H9 (cell line): ENCODE results near the gene GPRIN1. TPM values are rescaled to one million over a fixed set of nuclear protein-coding genes. Genes with fewer than 3 reads are reported as not detected.

ENCODE experiments used
- DNase-seq: peaks from one replicate; pipeline ENCODE4 v3.0.0-alpha.2; 2017
- H2AFZ ChIP-seq: one replicate; pipeline ENCODE4 v1.6.1; 2013; ENCODE audit warnings: mild to moderate bottlenecking, low read length, control low read depth, moderate library complexity
- H2AK5ac ChIP-seq: 2 replicates; pipeline ENCODE4 v1.6.1; 2013; ENCODE audit warnings: low read length, control low read depth, mixed read lengths; ENCODE audit not compliant: insufficient read length
- H2BK120ac ChIP-seq: one replicate; pipeline ENCODE4 v1.6.1; 2013; ENCODE audit warnings: low read depth, mild to moderate bottlenecking, low read length, control low read depth, inconsistent platforms; ENCODE audit not compliant: poor library complexity, severe bottlenecking
- H2BK12ac ChIP-seq: 2 replicates; pipeline ENCODE4 v1.6.1; 2013; ENCODE audit warnings: low read length, control low read depth, mixed read lengths, low read depth; ENCODE audit not compliant: insufficient read length
- H2BK15ac ChIP-seq: 2 replicates; pipeline ENCODE4 v1.6.1; 2013; ENCODE audit warnings: low read depth, low read length, control low read depth
- H2BK20ac ChIP-seq: one replicate; pipeline ENCODE4 v1.6.1; 2013; ENCODE audit warnings: low read depth, mild to moderate bottlenecking, low read length, control low read depth, inconsistent platforms; ENCODE audit not compliant: poor library complexity, severe bottlenecking
- H2BK5ac ChIP-seq: 2 replicates; pipeline ENCODE4 v1.6.1; 2013; ENCODE audit warnings: low read length, control low read depth, mixed read lengths; ENCODE audit not compliant: insufficient read length
- H3K14ac ChIP-seq: 2 replicates; pipeline ENCODE4 v1.6.1; 2013; ENCODE audit warnings: low read length, control low read depth; ENCODE audit not compliant: insufficient read depth
- H3K18ac ChIP-seq: 2 replicates; pipeline ENCODE4 v1.6.1; 2013; ENCODE audit warnings: low read depth, mild to moderate bottlenecking, mixed read lengths, low read length, control low read depth; ENCODE audit not compliant: insufficient read length
- H3K23ac ChIP-seq: 2 replicates; pipeline ENCODE4 v1.6.1; 2013; ENCODE audit warnings: low read length, control low read depth, mixed read lengths, low read depth; ENCODE audit not compliant: insufficient read length
- H3K23me2 ChIP-seq: 2 replicates; pipeline ENCODE4 v1.6.1; 2013; ENCODE audit warnings: low read depth, mild to moderate bottlenecking, mixed read lengths, low read length, control low read depth; ENCODE audit not compliant: insufficient read length, poor library complexity, severe bottlenecking
- H3K27ac ChIP-seq: 2 replicates; pipeline ENCODE4 v1.5.1; 2013; ENCODE audit warnings: low read length, control low read depth, mixed read lengths, low read depth; ENCODE audit not compliant: insufficient read length
- H3K27me3 ChIP-seq: 2 replicates; pipeline ENCODE4 v1.6.1; 2013; ENCODE audit warnings: low read length, control low read depth, inconsistent platforms; ENCODE audit not compliant: insufficient read depth
- H3K4ac ChIP-seq: 2 replicates; pipeline ENCODE4 v1.6.1; 2013; ENCODE audit warnings: low read depth, mild to moderate bottlenecking, control low read depth, inconsistent platforms, low read length, moderate library complexity
- H3K4me1 ChIP-seq: 2 replicates; pipeline ENCODE4 v1.6.1; 2013; ENCODE audit warnings: low read length, control low read depth, inconsistent platforms; ENCODE audit not compliant: insufficient read depth
- H3K4me2 ChIP-seq: 2 replicates; pipeline ENCODE4 v1.6.1; 2013; ENCODE audit warnings: low read length, control low read depth, mixed read lengths; ENCODE audit not compliant: insufficient read length, insufficient read depth
- H3K56ac ChIP-seq: 2 replicates; pipeline ENCODE4 v1.6.1; 2013; ENCODE audit warnings: low read depth, mild to moderate bottlenecking, mixed read lengths, low read length, control low read depth; ENCODE audit not compliant: insufficient read length
- H3K79me1 ChIP-seq: 2 replicates; pipeline ENCODE4 v1.6.1; 2013; ENCODE audit warnings: low read depth, mild to moderate bottlenecking, moderate library complexity, low read length, control low read depth, inconsistent platforms; ENCODE audit not compliant: insufficient read depth, poor library complexity, severe bottlenecking
- H3K79me2 ChIP-seq: 2 replicates; pipeline ENCODE4 v1.6.1; 2013; ENCODE audit warnings: low read length, control low read depth, inconsistent platforms; ENCODE audit not compliant: insufficient read depth
- H3K9ac ChIP-seq: 2 replicates; pipeline ENCODE4 v1.6.1; 2013; ENCODE audit warnings: low read length, control low read depth, mixed read lengths; ENCODE audit not compliant: insufficient read length; ENCODE audit errors: extremely low read depth
- H3K9me3 ChIP-seq: one replicate; pipeline ENCODE4 v1.6.1; 2013; ENCODE audit warnings: low read depth, low read length, inconsistent platforms; ENCODE audit not compliant: control insufficient read depth
- H3T11ph ChIP-seq: one replicate; pipeline ENCODE4 v1.6.1; 2013; ENCODE audit warnings: mild to moderate bottlenecking, low read length, control low read depth, inconsistent platforms
- H4K20me1 ChIP-seq: one replicate; pipeline ENCODE4 v1.6.1; 2013; ENCODE audit not compliant: control insufficient read depth, insufficient read length, insufficient read depth
- H4K5ac ChIP-seq: 2 replicates; pipeline ENCODE4 v1.6.1; 2013; ENCODE audit warnings: low read depth, mild to moderate bottlenecking, mixed read lengths, low read length, control low read depth; ENCODE audit not compliant: insufficient read length
- H4K8ac ChIP-seq: replicated peaks from 2 replicates; pipeline ENCODE4 v1.6.1; 2013; ENCODE audit warnings: low read length, control low read depth, mixed read lengths, low read depth; ENCODE audit not compliant: insufficient read length
- H4K91ac ChIP-seq: 2 replicates; pipeline ENCODE4 v1.6.1; 2013; ENCODE audit warnings: low read depth, mild to moderate bottlenecking, moderate library complexity, mixed read lengths, low read length, control low read depth; ENCODE audit not compliant: insufficient read length
- H3K27ac Mint-ChIP-seq, 3 experiments: 2 replicates in 2 of 3; 3 replicates in 1 of 3; pipeline ENCODE4 v1.8.0; 2020 to 2021; ENCODE audit warnings: mixed read lengths in 3 of 3, mild to moderate bottlenecking in 1 of 3, moderate library complexity in 1 of 3
- H3K27me3 Mint-ChIP-seq: 2 replicates; pipeline ENCODE4 v1.8.0; 2021; ENCODE audit warnings: low read depth, mild to moderate bottlenecking, moderate library complexity, mixed read lengths
- H3K36me3 Mint-ChIP-seq, 3 experiments: 2 replicates in 2 of 3; 3 replicates in 1 of 3; pipeline ENCODE4 v1.8.0; 2020 to 2021; ENCODE audit warnings: low read depth in 3 of 3, mixed read lengths in 3 of 3; ENCODE audit not compliant: insufficient read depth in 1 of 3
- H3K4me1 Mint-ChIP-seq, 2 experiments: 2 replicates each; pipeline ENCODE4 v1.8.0; 2020; ENCODE audit warnings: mixed read lengths in 2 of 2
- H3K4me3 Mint-ChIP-seq, 2 experiments: 2 replicates in 1 of 2; 3 replicates in 1 of 2; pipeline ENCODE4 v1.8.0; 2020 to 2021; ENCODE audit warnings: mild to moderate bottlenecking in 2 of 2, mixed read lengths in 2 of 2, moderate library complexity in 1 of 2
- H3K9me3 Mint-ChIP-seq, 2 experiments: 2 replicates in 1 of 2; 3 replicates in 1 of 2; pipeline ENCODE4 v1.8.0; 2020; ENCODE audit warnings: mild to moderate bottlenecking in 2 of 2, mixed read lengths in 2 of 2, moderate library complexity in 1 of 2
- CTCF ChIP-seq: fragments of 200-600 bp; sonication (generic); conservative IDR thresholded peaks from 3 replicates; pipeline ENCODE4 v1.8.0; 2021; ENCODE audit warnings: antibody characterized with exemption, mild to moderate bottlenecking
- WGBS: extraction: QIAGEN DNeasy Blood & Tissue Kit; methylation state at CpG from one replicate; pipeline ENCODE4 v1.1.7; 2013; ENCODE audit warnings: missing lambda C conversion rate, low lambda C conversion rate, mixed read lengths; ENCODE audit not compliant: insufficient read length; ENCODE audit errors: extremely low coverage; 5-methylcytosine and 5-hydroxymethylcytosine counted together
- total RNA-seq: library from RNA; stranded (reverse); gene quantifications from 2 replicates; pipeline ENCODE4 v1.2.1, GENCODE V29; 2021

Gene GPRIN1
- total RNA-seq, 1 experiment from 2014 or later: 10.8 TPM

GRCh38 chr5:176564002-176564401 lies 46.0 kb downstream of the GPRIN1 start:
- Histone ChIP-seq H3K4ac (no peak overlapping the region), H3K79me1 (no peaks in the 10 kb centered on the region), H3K9me3 (no peaks in the 10 kb centered on the region), H2AK5ac (no peak overlapping the region), H3K4me1 (no peaks in the 10 kb centered on the region), H2BK20ac (no peak overlapping the region), H3K9ac (no peak overlapping the region), H4K91ac (no peak overlapping the region), H3K18ac (no peak overlapping the region), H3K27me3 (no peaks in the 10 kb centered on the region), H3K23ac (no peak overlapping the region), H3K14ac (no peak overlapping the region), H2BK15ac (no peak overlapping the region), H3K56ac (no peak overlapping the region), H2BK12ac (no peak overlapping the region), H3K79me2 (no peaks in the 10 kb centered on the region), H3K4me2 (no peak overlapping the region), H3T11ph (no peak overlapping the region), H4K5ac (no peak overlapping the region), H3K23me2 (no peaks in the 10 kb centered on the region), H2BK5ac (no peak overlapping the region), H4K20me1 (no peaks in the 10 kb centered on the region), H3K27ac (no peak overlapping the region), H4K8ac (no peak overlapping the region), H2BK120ac (no peak overlapping the region), H2AFZ (no peak overlapping the region)
- peaks cover 0 to 3% (median 0%) of the 10 kb centered on the region in 3 experiments; a peak in 1 of 7 replicates for H3K36me3 Mint-ChIP-seq
- no peak overlapping the region for H3K27ac Mint-ChIP-seq
- no peak overlapping the region for H3K4me3 Mint-ChIP-seq
- peaks cover 3% of the 10 kb centered on the region for H3K27me3 Mint-ChIP-seq
- no peak for DNase-seq
- peaks cover 2 to 3% of the 10 kb centered on the region in 2 experiments; a peak in 2 of 5 replicates for H3K9me3 Mint-ChIP-seq
- WGBS: no CpG with 5 or more reads among the region's 10 CpGs
- TF ChIP-seq CTCF: no peak
- H3K4me1 Mint-ChIP-seq: peaks cover 24 to 30% of the 10 kb centered on the region in 2 experiments
